ENCODE results near the gene DCTD. TPM values are rescaled to one million over a fixed set of nuclear protein-coding genes. Genes with fewer than 3 reads are reported as not detected.

The DCTD gene
- total and polyA plus RNA-seq, 10 donors: 40.4 to 97.2 (median 72.7) TPM

- 79 to 91% (median 83%) methylated on average over 2 of the region's 2 CpGs for WGBS, 5 donors
- H3K4me1 ChIP-seq: no peaks in the 10 kb centered on the region
- no peak for TF ChIP-seq POLR2A (IDR thresholded peaks at IDR 0.05)
- no peak for TF ChIP-seq POLR2AphosphoS5 (IDR thresholded peaks at IDR 0.05)
- TF ChIP-seq CTCF (IDR thresholded peaks at IDR 0.05 in 8 of 11, conservative IDR thresholded peaks at IDR 0.05 in 3 of 11): no peak
- peaks cover 0 to 12% (median 8%) of the 10 kb centered on the region in 8 donors for H3K9me3 ChIP-seq
- intact Hi-C loops (cut with DNase I; ENCODE audit: low total_unique reads): no loop called here
- no peaks in the 10 kb centered on the region for H3K36me3 ChIP-seq
- DNase-seq: no peak
- no peak overlapping the region for H3K27ac ChIP-seq
- no peak overlapping the region for H3K4me3 ChIP-seq
- H3K27me3 ChIP-seq (replicated peaks in 1 of 7): no peaks in the 10 kb centered on the region
These were observed 38.2 kb upstream of the DCTD start for GRCh38 chr4:182955411-182955810.

GRCh38 chr4:182944484-182945213 lies 27.5 kb upstream of the DCTD start:
- no peak overlapping the region for H3K4me3 ChIP-seq
- DNase-seq: no peak
- intact Hi-C loops (cut with DNase I; ENCODE audit: low total_unique reads): no loop called here
- H3K4me1 ChIP-seq: no peaks in the 10 kb centered on the region
- 82 to 90% (median 86%) methylated on average over 4 of the region's 4 CpGs for WGBS, 5 donors
- no peak overlapping the region for H3K27ac ChIP-seq
- no peaks in the 10 kb centered on the region for H3K36me3 ChIP-seq
- no peaks in the 10 kb centered on the region for H3K9me3 ChIP-seq
- H3K27me3 ChIP-seq (replicated peaks in 1 of 7): peaks cover 0 to 7% (median 0%) of the 10 kb centered on the region in 7 donors
- no peak for TF ChIP-seq POLR2A (IDR thresholded peaks at IDR 0.05)
- TF ChIP-seq POLR2AphosphoS5 (IDR thresholded peaks at IDR 0.05): no peak
- TF ChIP-seq CTCF (IDR thresholded peaks at IDR 0.05 in 8 of 11, conservative IDR thresholded peaks at IDR 0.05 in 3 of 11): no peak

- intact Hi-C loops (cut with DNase I; ENCODE audit: low total_unique reads): loop anchor here (10.0 kb wide), 1 partner anchor 325 kb away; no protein-coding TSS in a partner anchor
- DNase-seq: no peak
These were observed 22.5 kb upstream of the DCTD start for GRCh38 chr4:182939680-182940079.

More at GRCh38 chr4:182939680-182940079, 22.5 kb upstream of the DCTD start:
- peaks cover 0 to 7% (median 3%) of the 10 kb centered on the region in 6 donors for H3K4me1 ChIP-seq
- H3K36me3 ChIP-seq: no peaks in the 10 kb centered on the region
- H3K9me3 ChIP-seq: no peaks in the 10 kb centered on the region
- peaks cover 0 to 15% (median 0%) of the 10 kb centered on the region in 7 donors for H3K27me3 ChIP-seq (replicated peaks in 1 of 7)
- no peak overlapping the region for H3K27ac ChIP-seq
- TF ChIP-seq CTCF (IDR thresholded peaks at IDR 0.05 in 8 of 11, conservative IDR thresholded peaks at IDR 0.05 in 3 of 11) (no peak), POLR2AphosphoS5 (IDR thresholded peaks at IDR 0.05) (no peak), POLR2A (IDR thresholded peaks at IDR 0.05) (no peak)
- no peak overlapping the region for H3K4me3 ChIP-seq
- WGBS, 5 donors: 87 to 96% (median 93%) methylated on average over 8 to 9 of the region's 9 CpGs
